H1 (cell line): ENCODE data around the gene CNTN5. TPM values are rescaled to one million over a fixed set of nuclear protein-coding genes. Genes with fewer than 3 reads are reported as not detected.

Experiments
- CTCF ChIA-PET: fragments of 300-600 bp; sonication (Branson Sonifier 250); formaldehyde crosslinking; loops from one replicate; lab custom pipeline; 2021; ENCODE audit not compliant: partially characterized antibody; lab: Charles Lee
- POLR2A ChIA-PET: fragments of 300-600 bp; sonication (Branson Sonifier 250); formaldehyde crosslinking; loops from one replicate; lab custom pipeline; 2021; ENCODE audit warnings: inconsistent platforms; ENCODE audit not compliant: partially characterized antibody; lab: Charles Lee
- DNase-seq, 2 experiments: peaks; one replicate each; pipeline versions ENCODE4 v3.0.0 to v3.0.0-alpha.2; 2010 to 2022; ENCODE audit warnings: low spot score in 2 of 2, low read depth in 1 of 2, mixed read lengths in 1 of 2
- FAIRE-seq: peaks from 2 replicates; lab custom pipeline; 2011; peaks lifted over from hg19 to GRCh38; lab: Jason Lieb, UNC
- H2AFZ ChIP-seq: 2 replicates; pipeline ENCODE4 v1.8.1; 2012; ENCODE audit warnings: low read length, inconsistent platforms
- H2AK5ac ChIP-seq: 2 replicates; pipeline ENCODE4 v1.6.1; 2013; ENCODE audit warnings: low read depth, low read length
- H2BK120ac ChIP-seq: replicated peaks from 2 replicates; pipeline ENCODE3; 2013; ENCODE audit warnings: low read depth, low read length, inconsistent platforms
- H2BK12ac ChIP-seq: 2 replicates; pipeline ENCODE4 v1.6.1; 2013; ENCODE audit warnings: low read depth, low read length
- H2BK15ac ChIP-seq: 2 replicates; pipeline ENCODE4 v1.6.1; 2013; ENCODE audit warnings: low read length
- H2BK20ac ChIP-seq: 2 replicates; pipeline ENCODE4 v1.6.1; 2013; ENCODE audit warnings: low read length
- H2BK5ac ChIP-seq: 2 replicates; pipeline ENCODE4 v1.6.1; 2013; ENCODE audit warnings: low read depth, low read length
- H3K14ac ChIP-seq: 2 replicates; pipeline ENCODE4 v1.6.1; 2013; ENCODE audit warnings: inconsistent platforms; ENCODE audit not compliant: insufficient read length
- H3K18ac ChIP-seq: 2 replicates; pipeline ENCODE4 v1.6.1; 2013; ENCODE audit warnings: low read length; ENCODE audit errors: extremely low read depth
- H3K23ac ChIP-seq: 2 replicates; pipeline ENCODE4 v1.6.1; 2013; ENCODE audit warnings: inconsistent platforms; ENCODE audit not compliant: insufficient read length
- H3K23me2 ChIP-seq: 2 replicates; pipeline ENCODE4 v1.6.1; 2013; ENCODE audit warnings: low read depth, low read length
- H3K27ac ChIP-seq: 2 replicates; pipeline ENCODE4 v1.6.1; 2011; ENCODE audit warnings: low read depth, low read length, inconsistent platforms
- H3K27me3 ChIP-seq, 4 experiments: replicated peaks in 1 of 4; 1 replicate in 1 of 4; 2 replicates in 3 of 4; pipeline versions ENCODE4 v1.6.1 to v1.8.1; 2011 to 2013; ENCODE audit warnings: low read length in 3 of 4, mild to moderate bottlenecking in 3 of 4, inconsistent platforms in 2 of 4, mixed read lengths in 2 of 4, moderate library complexity in 1 of 4; ENCODE audit not compliant: control insufficient read depth in 3 of 4, insufficient read depth in 3 of 4; ENCODE audit errors: extremely low read depth in 1 of 4
- H3K36me3 ChIP-seq, 4 experiments: 2 replicates each; pipeline versions ENCODE4 v1.6.1 to v1.8.1; 2011 to 2013; ENCODE audit warnings: mild to moderate bottlenecking in 4 of 4, low read length in 3 of 4, moderate library complexity in 2 of 4, control low read depth in 1 of 4, inconsistent platforms in 1 of 4; ENCODE audit not compliant: insufficient read depth in 4 of 4, control insufficient read depth in 2 of 4
- H3K4ac ChIP-seq: replicated peaks from 2 replicates; pipeline ENCODE3; 2013; ENCODE audit warnings: low read length, low read depth, mixed read lengths, inconsistent platforms; ENCODE audit not compliant: insufficient read length
- H3K4me1 ChIP-seq, 4 experiments: replicated peaks in 1 of 4; 1 replicate in 1 of 4; 2 replicates in 3 of 4; pipeline versions ENCODE4 v1.6.1 to v1.8.1; 2011 to 2013; ENCODE audit warnings: low read length in 3 of 4, inconsistent platforms in 2 of 4, mixed read lengths in 1 of 4; ENCODE audit not compliant: insufficient read depth in 4 of 4, control insufficient read depth in 3 of 4
- H3K4me2 ChIP-seq, 2 experiments: 2 replicates each; pipeline versions ENCODE4 v1.6.1 to v1.8.1; 2011 to 2013; ENCODE audit warnings: low read depth in 2 of 2, low read length in 2 of 2, control low read depth in 1 of 2, inconsistent platforms in 1 of 2, mild to moderate bottlenecking in 1 of 2; ENCODE audit not compliant: insufficient read depth in 1 of 2
- H3K4me3 ChIP-seq, 4 experiments: fragments of 200-600, 300-600 bp in 1 of 4; sonication (generic), shearing (Covaris generic), sonication (Bioruptor Twin) in 1 of 4; 2 replicates each; pipeline versions ENCODE4 v1.5.1 to v1.8.1; 2011 to 2016; ENCODE audit warnings: low read length in 4 of 4, low read depth in 3 of 4, control low read depth in 2 of 4, inconsistent platforms in 2 of 4, mild to moderate bottlenecking in 2 of 4, mixed read lengths in 1 of 4, moderate library complexity in 1 of 4; ENCODE audit not compliant: insufficient read depth in 2 of 4; ENCODE audit errors: extremely low read depth in 1 of 4
- H3K56ac ChIP-seq: replicated peaks from 2 replicates; pipeline ENCODE3; 2013; ENCODE audit warnings: low read depth, mild to moderate bottlenecking, mixed read lengths, low read length, inconsistent platforms; ENCODE audit not compliant: insufficient read length
- H3K79me1 ChIP-seq: 2 replicates; pipeline ENCODE4 v1.6.1; 2013; ENCODE audit warnings: low read depth, low read length, control low read depth
- H3K79me2 ChIP-seq, 2 experiments: 2 replicates each; pipeline versions ENCODE4 v1.6.1 to v1.8.1; 2012 to 2013; ENCODE audit warnings: low read length in 2 of 2, mild to moderate bottlenecking in 2 of 2, inconsistent platforms in 1 of 2; ENCODE audit not compliant: insufficient read depth in 2 of 2, control insufficient read depth in 1 of 2
- H3K9ac ChIP-seq, 4 experiments: replicated peaks in 1 of 4; 1 replicate in 1 of 4; 2 replicates in 3 of 4; pipeline versions ENCODE4 v1.6.1 to v1.8.1; 2011 to 2013; ENCODE audit warnings: low read depth in 3 of 4, low read length in 3 of 4, control low read depth in 2 of 4, mild to moderate bottlenecking in 2 of 4, moderate library complexity in 2 of 4, inconsistent platforms in 1 of 4; ENCODE audit errors: extremely low read depth in 1 of 4
- H3K9me3 ChIP-seq, 2 experiments: 2 replicates each; pipeline versions ENCODE4 v1.6.1 to v1.8.1; 2012 to 2013; ENCODE audit warnings: mild to moderate bottlenecking in 2 of 2, moderate library complexity in 2 of 2, control low read depth in 1 of 2, inconsistent platforms in 1 of 2, low read depth in 1 of 2, low read length in 1 of 2, mixed read lengths in 1 of 2; ENCODE audit not compliant: insufficient read depth in 2 of 2
- H4K20me1 ChIP-seq, 2 experiments: replicated peaks in 1 of 2; 2 replicates each; pipeline versions ENCODE3 to v1.8.1; 2011 to 2013; ENCODE audit warnings: inconsistent platforms in 2 of 2, low read length in 2 of 2, mild to moderate bottlenecking in 1 of 2; ENCODE audit not compliant: insufficient read depth in 2 of 2, control insufficient read depth in 1 of 2
- H4K5ac ChIP-seq: 2 replicates; pipeline ENCODE4 v1.6.1; 2013; ENCODE audit warnings: low read length, low read depth, mixed read lengths, inconsistent platforms; ENCODE audit not compliant: insufficient read length
- H4K8ac ChIP-seq: 2 replicates; pipeline ENCODE4 v1.8.0; 2013; ENCODE audit warnings: mild to moderate bottlenecking, moderate library complexity, low read length, inconsistent platforms; ENCODE audit not compliant: insufficient read depth; ENCODE audit errors: extremely low read depth
- H4K91ac ChIP-seq: replicated peaks from 2 replicates; pipeline ENCODE3; 2013; ENCODE audit warnings: low read length, mixed read lengths, inconsistent platforms; ENCODE audit not compliant: insufficient read length
- ATF2 ChIP-seq: IDR thresholded peaks from 2 replicates; pipeline ENCODE4 v1.6.1; 2012; ENCODE audit warnings: low read length, inconsistent platforms
- NRF1 ChIP-seq: IDR thresholded peaks from 2 replicates; pipeline ENCODE4 v1.6.1; 2011; ENCODE audit warnings: mild to moderate bottlenecking, low read depth, low read length, improper control_type of control experiment
- PHF8 ChIP-seq: fragments of 200-600 bp; sonication (generic); conservative IDR thresholded peaks from 2 replicates; pipeline ENCODE4 v1.7.1; 2012; ENCODE audit warnings: low read depth, mild to moderate bottlenecking, inconsistent platforms, low read length, moderate library complexity
- RAD21 ChIP-seq, 2 experiments: IDR thresholded peaks in 1 of 2; conservative IDR thresholded peaks in 1 of 2; 2 replicates each; pipeline ENCODE4 v1.6.1; 2011; ENCODE audit warnings: low read depth in 2 of 2, low read length in 2 of 2, improper control_type of control experiment in 1 of 2, inconsistent platforms in 1 of 2, mild to moderate bottlenecking in 1 of 2, moderate library complexity in 1 of 2
- RNF2 ChIP-seq: fragments of 200-900, 300-1000 bp; sonication (generic); IDR thresholded peaks from 2 replicates; pipeline ENCODE4 v1.7.1; 2016; ENCODE audit warnings: borderline replicate concordance, low read depth, mild to moderate bottlenecking, antibody characterized with exemption, low read length; ENCODE audit not compliant: poor library complexity, severe bottlenecking; ENCODE audit errors: missing control alignments
- TAF1 ChIP-seq: IDR thresholded peaks from 2 replicates; pipeline ENCODE4 v1.6.1; 2011; ENCODE audit warnings: mild to moderate bottlenecking, low read depth, low read length
- TAF7 ChIP-seq: optimal IDR thresholded peaks from 2 replicates; pipeline ENCODE3; 2011; ENCODE audit warnings: low read depth, mild to moderate bottlenecking, inconsistent platforms, low read length, moderate library complexity, borderline replicate concordance
- TEAD4 ChIP-seq: IDR thresholded peaks from 2 replicates; pipeline ENCODE4 v1.6.1; 2012; ENCODE audit warnings: low read depth, low read length, inconsistent platforms, mixed read lengths
- YY1 ChIP-seq: IDR thresholded peaks from 2 replicates; pipeline ENCODE4 v1.6.1; 2011; ENCODE audit warnings: low read depth, mild to moderate bottlenecking, low read length
- ZNF274 ChIP-seq: IDR thresholded peaks from 2 replicates; pipeline ENCODE4 v1.7.0; 2012; ENCODE audit warnings: low read length, borderline replicate concordance; ENCODE audit errors: extremely low read depth
- WGBS, 2 experiments: shearing (Covaris generic) in 1 of 2; methylation state at CpG; one replicate each; pipeline versions ENCODE4 v1.1.6 to v1.1.7; 2013 to 2015; ENCODE audit warnings: low lambda C conversion rate in 2 of 2, mixed read lengths in 2 of 2, inconsistent platforms in 1 of 2, low coverage in 1 of 2, missing lambda C conversion rate in 1 of 2; ENCODE audit not compliant: insufficient replicate concordance in 2 of 2, insufficient coverage in 1 of 2, insufficient read length in 1 of 2; ENCODE audit errors: extremely low coverage in 1 of 2, missing lambda C conversion rate in 1 of 2; 5-methylcytosine and 5-hydroxymethylcytosine counted together
- polyA plus RNA-seq, 7 experiments: library from polyadenylated mRNA; depleted of rRNA in 3 of 7; stranded (reverse) in 5 of 7; unstranded in 2 of 7; fragments of >200 nt in 5 of 7; fragments of 200-250 nt in 2 of 7; gene quantifications; 1 replicate in 5 of 7; 2 replicates in 1 of 7; 4 replicates in 1 of 7; pipeline versions ENCODE4 v1.2.1 to v1.2.3, GENCODE V29; 2011 to 2013; ENCODE audit warnings: missing spikeins in 2 of 7, mixed read lengths in 2 of 7
- total RNA-seq: library from RNA; stranded (reverse); fragmentation: NEBNext Ultra II Directional; extraction: Animal tissue kit (Norgen Biotek cat#: 25700); gene quantifications from 2 replicates; pipeline ENCODE4 v1.2.1, GENCODE V29; 2021

CNTN5 gene
- total and polyA plus RNA-seq, 2 of the 8 experiments (the other 6 are each of a cell fraction or from before 2014, with no cell fraction given) = not detected

- no peak overlapping the region for H2BK15ac ChIP-seq
- H3K4me3 ChIP-seq = no peak overlapping the region
- H3K18ac ChIP-seq = no peak overlapping the region
- H2BK12ac ChIP-seq = no peak overlapping the region
- TF ChIP-seq YY1 (no peak), RAD21 (IDR thresholded peaks at IDR 0.05 in 1 of 2, conservative IDR thresholded peaks at IDR 0.05 in 1 of 2; ENCODE audit: low read depth in 2 of 2, low read length in 2 of 2) (no peak), RNF2 (no peak), ZNF274 (no peak), TEAD4 (no peak), TAF7 (no peak), PHF8 (no peak), NRF1 (no peak), TAF1 (no peak), ATF2 (no peak)
- TF ChIP-seq, all 59 proteins: peak for 0
- Histone ChIP-seq H2BK20ac (no peak overlapping the region), H3K14ac (no peak overlapping the region), H4K5ac (no peak overlapping the region), H2BK5ac (no peak overlapping the region), H3K27me3 (no peaks in the 10 kb centered on the region), H3K9ac (no peak overlapping the region), H4K8ac (no peak overlapping the region), H3K4me1 (no peaks in the 10 kb centered on the region), H3K79me2 (no peaks in the 10 kb centered on the region), H3K9me3 (no peaks in the 10 kb centered on the region), H3K36me3 (no peaks in the 10 kb centered on the region), H3K56ac (no peak overlapping the region), H3K23ac (no peak overlapping the region), H4K20me1 (no peaks in the 10 kb centered on the region), H3K4me2 (no peak overlapping the region), H2AFZ (no peak overlapping the region), H4K91ac (no peak overlapping the region), H3K23me2 (no peaks in the 10 kb centered on the region), H3K27ac (no peak overlapping the region), H3K79me1 (no peaks in the 10 kb centered on the region), H2AK5ac (no peak overlapping the region), H2BK120ac (no peak overlapping the region), H3K4ac (no peak overlapping the region)
- 90% methylated on average over 5 of the region's 5 CpGs; no CpG with 5 or more reads in 1 of the 2 experiments for WGBS, 2 experiments
- CTCF ChIA-PET = no interaction called here
- DNase-seq (no peak), FAIRE-seq (no peak)
- POLR2A ChIA-PET = no interaction called here
These were observed 1219.3 kb downstream of the CNTN5 start for GRCh38 chr11:100240025-100240539.
